OCI-M2 (cell line): Measurements from ENCODE around the gene SHOC2.

ENCODE experiments used
- DNase-seq: peaks from one replicate; lab custom pipeline; 2025; ENCODE audit not compliant: unreplicated experiment; lab: John Stamatoyannopoulos, UW

Gene SHOC2

DNA sequence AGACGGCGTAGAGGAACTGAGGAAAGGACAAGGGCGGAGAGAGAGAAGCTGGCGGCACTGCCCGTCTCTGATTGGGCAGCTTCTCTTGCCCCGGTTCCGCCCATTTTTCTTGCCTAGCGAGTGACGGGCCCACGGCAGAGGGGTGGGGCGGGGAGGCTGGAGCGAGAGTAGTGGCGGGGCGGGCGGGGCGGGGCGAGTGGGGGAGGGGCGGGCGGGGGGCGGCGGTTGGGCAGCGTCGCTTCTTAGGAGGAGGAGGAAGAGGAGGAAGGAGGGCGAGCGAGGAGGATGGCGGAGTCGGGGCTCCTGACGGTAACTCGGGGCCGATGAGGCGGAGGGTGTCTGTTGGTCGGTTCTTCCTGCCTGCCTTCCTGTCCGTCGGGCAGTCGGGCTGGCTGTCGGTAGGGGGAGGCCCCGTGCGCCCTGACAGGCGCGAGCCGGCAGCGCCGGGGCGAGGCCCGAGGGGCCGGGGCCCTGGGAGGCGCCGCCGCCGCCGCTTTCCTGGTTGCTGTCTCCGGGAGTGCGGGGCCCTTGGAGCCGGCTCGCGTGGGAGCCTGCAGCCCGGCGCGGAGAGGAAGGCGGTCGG, at the start of gene SHOC2:
Gene SHOC2, plus strand, starts transcription at position 256 of the 583 bp plus-strand sequence. CDS start 44,755 bp downstream, outside the sequence.
- peak; percentile 67 for DNase-seq

DNA sequence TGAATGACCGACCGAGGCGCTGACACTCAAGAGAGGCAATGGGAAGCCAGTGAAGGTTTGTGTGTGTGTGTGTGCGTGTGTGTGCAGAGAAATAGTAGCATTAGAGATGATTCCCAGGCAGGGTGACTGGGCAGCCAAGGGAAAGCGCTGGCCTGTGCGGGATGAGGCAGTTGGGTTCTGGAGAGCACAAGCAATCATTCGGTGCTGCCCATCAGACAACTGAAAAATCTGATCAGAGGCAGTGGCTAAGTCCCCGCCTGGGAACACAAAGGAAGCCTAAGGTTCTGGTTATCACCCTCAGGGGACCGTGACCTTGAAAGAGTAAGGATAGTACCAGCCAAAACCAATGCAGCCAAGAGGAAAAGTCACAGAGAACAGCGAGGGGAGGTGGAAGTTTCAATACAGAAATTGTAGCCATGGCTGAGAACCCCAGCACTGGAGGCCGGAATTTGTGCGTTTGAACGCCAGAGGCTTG, 48.5 kb upstream of the SHOC2 start:
- no peak for DNase-seq

DNA sequence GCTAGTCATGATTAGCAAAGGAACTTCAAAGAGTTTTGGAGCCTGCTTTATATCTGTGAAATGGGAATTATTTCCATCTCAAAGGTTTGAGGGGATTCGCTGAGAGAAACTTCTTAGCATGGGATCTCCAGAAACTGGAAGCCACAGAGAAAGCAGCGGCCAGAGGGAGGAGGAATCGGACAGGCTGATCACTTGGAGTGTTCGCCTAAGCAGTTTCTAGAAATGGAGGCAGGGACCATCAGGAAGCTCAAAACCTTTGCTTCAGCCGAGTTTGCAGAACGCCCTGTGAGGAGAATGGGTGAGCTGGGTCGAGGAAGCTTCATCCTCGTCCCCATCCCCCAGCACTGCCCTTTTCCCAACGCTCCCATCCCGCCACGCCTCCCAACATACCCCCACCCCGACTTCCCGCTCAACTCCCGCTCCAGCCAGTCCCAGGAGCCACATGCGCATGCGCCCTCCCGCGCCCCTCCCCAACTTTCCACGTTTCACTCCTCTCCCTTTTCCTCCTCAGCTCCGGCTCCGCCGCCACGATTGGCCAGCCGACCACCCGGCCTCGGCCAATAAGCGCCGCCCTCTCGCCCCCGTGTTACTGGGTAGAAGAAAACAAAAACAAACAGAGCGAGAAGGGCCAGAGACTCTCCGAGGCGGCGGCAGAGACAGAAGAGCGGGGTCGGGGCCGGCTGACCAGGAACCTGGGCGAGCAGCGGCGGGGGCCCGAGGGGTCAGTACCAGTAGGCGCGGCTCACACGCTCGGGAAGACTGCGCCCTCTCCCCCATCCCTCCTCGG, 47.9 kb upstream of the SHOC2 start, which contains the start of gene PDCD4:
Gene PDCD4, plus strand, starts transcription at position 631 of the 787 bp plus-strand sequence. CDS start 4,100 bp downstream, outside the sequence.
- DNase-seq, result peak; percentile 81

DNA sequence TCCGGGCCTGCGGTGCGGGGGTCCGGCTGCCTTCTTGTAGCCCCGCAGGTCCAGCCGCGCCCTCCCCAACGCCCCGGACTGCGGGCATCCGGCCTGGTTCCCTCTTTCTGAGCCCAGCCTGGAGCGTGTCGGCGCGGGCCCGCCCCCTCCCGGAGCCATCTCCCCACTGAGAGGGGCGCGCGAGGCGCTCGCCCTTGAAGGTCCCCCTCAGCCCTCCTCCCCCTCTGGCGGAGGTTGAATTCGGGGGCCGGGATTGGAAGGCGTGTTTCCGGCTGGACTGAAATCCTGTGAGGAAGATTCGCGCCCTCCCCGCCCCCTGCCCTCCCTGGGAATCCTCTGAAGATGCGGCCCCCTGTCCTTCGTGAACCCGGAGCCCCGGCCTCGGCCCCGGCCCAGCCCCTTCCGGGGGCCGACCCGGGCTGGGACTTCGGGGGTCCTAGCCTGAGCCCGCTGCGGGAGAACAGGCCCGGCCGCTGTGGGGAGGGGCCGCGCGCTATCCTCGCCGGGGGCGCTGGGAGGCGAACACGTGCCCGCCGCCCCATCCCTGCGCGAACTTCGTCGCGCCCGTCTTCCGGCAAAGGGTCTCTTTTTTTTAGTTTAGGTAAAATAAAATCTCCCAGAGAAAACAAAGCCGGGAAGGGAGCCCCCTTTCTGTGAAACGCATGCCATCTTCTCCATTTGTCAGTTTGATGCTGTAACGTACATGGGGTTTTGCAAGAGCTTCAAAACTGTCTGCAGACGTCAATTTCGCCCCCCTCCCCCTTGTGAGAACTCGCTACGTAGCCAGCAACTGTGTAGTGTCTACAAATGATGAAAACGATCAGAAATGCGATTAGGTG, 47.0 kb upstream of the SHOC2 start:
- DNase-seq, result no peak

DNA sequence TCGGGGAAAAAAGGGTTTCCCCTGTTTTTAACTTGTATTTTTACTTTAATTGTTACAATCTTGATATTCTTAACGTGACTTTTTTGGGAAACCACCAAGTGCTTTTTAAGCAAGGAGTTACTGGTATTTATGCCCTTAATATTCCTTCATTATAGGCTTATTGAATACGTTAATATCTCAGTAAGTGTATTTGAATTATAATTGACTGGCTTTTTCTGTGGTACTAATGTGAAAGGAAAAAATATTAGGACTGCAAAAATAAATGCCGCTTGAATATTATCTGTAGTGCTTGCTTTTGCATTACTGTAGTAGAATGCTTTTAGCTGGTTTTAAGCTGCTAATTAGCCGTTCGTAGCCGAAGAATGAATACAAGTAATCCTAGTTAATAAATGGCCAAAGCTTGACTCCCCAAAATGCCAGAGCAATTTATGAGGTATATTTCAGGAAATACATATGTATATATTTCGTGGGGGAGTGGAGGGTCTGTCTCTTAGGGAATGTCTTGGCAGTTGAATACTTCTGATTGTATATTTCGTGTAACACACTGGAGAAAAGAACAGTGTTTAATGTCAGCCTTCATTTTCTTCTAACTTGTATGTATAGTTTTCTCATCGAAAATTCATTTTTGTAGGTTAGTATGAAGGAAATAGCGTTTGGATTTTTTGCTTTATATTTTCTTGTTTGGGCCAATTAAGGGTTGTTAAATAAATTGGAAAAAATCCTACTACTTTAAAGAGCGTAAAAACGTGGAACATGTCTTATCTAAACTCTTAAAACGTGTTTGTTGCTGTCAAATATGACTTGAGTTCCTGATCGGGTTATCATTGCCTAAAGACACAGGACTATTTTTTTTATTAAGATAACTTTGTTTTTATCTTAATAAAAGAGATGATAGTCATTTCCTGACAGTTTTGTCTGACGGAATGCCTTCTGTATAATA, 46.1 kb upstream of the SHOC2 start:
- no peak for DNase-seq

DNA sequence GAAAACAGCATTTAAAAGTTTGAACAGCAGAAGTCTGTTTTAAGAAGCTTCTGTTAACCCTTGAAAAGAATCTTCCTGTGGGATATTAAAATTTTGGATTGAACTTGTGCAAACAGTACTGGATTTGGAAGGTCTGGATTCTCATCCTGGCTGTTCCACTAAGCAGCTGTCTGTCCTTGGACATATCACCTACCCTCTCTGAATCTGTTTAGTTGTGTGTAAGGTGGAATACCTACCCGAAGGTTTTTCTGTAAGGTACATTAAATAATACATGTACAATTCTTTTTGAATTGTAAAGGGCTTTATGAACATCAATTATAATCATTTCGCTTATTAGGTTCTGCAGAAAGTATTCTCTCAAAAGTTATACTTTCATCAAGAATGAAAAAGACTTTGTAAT, 45.5 kb upstream of the SHOC2 start:
- no peak for DNase-seq

DNA sequence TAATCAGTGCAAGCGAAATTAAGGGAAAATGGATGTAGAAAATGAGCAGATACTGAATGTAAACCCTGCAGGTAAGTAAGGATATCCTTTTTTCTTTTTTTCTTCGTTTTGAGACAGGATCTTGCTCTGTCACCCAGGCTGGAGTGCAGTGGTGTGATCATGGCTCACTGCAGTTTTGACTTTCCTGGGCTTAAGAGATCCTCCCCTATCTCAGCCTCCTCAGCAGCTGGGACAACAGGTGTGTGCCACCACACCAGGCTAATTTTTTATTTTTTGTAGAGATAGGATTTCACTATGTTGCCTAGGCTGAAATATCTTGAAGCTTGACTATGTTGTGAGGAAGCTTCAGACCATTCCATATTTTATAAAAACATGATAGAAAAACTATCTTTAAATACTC, 43.4 kb upstream of the SHOC2 start:
- no peak for DNase-seq

DNA sequence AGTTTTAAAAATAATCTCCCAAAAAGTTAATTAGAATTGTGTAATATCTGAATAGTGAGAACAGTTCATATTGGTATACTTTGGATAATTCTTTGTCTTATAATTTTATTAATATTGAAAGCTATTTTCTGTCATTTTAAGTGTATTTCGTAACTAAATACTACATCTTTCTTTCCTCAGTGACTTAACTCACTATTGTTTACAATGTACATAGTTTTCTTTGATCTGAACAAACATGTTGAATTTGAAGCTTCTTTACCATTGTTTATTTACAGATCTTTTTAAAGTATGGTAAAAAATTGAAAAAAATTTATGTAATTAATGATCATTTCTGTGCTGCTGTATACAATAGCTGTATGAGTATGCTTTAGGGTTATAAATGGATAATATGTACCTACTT, 42.6 kb upstream of the SHOC2 start:
- no peak for DNase-seq

DNA sequence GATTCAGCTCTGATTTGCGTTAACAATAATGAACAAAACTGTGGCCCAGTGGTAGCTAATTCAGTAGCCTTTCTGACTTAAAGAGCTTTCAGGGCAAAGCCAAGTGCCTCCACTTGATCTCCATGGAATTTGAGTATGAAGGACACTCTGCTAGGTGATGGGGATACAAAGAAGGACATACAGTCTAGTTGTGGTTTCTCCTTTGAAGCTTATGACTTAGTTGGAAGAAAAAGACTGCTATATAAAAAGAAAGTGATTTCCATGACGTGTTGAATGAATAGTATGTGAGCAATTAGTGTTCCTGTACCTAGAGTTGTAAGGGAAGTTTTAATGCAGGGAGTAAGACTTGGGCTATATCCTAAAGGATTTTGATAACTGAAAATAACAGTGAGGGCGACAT, 39.4 kb upstream of the SHOC2 start:
- DNase-seq, result no peak

DNA sequence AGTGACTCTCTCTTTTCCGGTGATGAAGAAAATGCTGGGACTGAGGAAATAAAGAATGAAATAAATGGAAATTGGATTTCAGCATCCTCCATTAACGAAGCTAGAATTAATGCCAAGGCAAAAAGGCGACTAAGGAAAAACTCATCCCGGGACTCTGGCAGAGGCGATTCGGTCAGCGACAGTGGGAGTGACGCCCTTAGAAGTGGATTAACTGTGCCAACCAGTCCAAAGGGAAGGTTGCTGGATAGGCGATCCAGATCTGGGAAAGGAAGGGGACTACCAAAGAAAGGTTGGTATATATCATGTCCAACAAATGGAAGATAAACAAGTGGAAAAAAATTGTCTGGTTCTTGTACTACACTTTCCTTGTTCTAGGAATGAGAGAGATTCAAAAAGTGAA, 38.2 kb upstream of the SHOC2 start:
- DNase-seq, result no peak

DNA sequence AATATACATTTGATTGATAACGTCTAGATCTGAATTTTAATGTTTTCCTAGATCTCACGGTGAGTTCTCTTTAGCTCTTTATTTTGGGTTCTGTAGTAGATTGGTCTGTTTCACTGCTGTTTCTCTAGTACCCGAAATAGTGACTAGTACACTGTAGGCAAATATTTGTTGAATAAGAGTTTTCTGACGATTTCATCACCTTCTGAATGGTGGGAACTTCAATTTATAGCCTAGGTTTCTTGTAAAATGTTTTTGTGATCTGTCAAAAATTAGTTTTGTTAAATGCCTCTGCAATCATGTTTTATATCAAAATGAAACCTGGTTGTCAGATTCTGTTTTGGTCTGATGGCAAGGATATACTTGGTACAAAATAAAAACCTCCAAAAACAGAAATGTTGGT, 37.5 kb upstream of the SHOC2 start:
- DNase-seq, result no peak

DNA sequence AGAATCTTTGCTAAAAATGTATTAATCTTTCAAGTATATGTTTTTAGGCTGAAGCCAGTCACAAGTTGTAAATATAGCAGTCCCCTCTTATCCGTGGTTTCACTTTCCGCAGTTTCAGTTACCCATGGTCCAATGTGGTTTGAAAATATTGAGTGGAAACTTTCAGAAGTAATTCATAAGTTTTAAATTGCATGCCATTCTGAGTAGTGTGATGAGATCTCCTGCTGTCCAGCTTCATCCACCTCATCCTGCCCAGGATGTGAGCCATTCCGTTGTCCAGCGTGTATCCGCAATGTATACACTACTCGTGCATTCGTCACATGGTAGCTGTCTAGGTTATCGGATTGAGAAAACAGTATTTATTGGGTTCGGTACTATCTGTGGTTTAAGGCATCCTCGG, 35.5 kb upstream of the SHOC2 start:
- no peak for DNase-seq

DNA sequence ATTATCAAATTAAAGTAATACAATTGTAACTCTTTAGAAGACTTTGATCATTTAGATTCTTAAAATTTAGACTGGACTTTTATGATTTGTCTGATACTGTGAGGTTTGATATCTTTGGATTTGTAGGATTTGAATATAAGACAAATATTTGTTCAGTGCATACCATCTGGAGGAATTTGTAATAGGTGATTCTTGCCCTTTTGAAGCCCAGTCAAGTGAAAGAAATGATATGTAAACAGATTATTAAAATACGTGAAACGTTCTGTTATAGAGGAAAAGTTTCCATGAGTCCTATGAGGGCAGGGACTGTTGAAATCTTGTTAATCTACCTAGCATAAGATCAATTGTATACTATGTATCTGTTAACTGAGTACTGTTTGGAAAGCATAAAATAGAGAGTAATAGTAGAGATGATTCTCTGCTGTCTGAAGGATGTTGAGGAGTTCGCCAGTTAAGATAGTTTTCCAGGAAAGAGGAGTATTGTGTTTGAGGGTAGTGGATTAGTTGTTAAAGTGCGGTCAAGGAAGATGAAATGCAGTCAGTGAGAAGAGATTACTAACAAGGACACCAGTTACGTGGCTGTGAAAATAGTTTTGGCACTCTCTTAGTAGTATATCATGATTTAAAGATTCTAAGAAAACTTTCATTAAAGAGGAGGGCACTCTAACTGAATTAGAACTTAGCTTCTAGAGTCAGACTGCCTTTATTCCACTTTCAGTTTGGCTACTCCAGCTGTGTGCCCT, 33.3 kb upstream of the SHOC2 start:
- no peak for DNase-seq

DNA sequence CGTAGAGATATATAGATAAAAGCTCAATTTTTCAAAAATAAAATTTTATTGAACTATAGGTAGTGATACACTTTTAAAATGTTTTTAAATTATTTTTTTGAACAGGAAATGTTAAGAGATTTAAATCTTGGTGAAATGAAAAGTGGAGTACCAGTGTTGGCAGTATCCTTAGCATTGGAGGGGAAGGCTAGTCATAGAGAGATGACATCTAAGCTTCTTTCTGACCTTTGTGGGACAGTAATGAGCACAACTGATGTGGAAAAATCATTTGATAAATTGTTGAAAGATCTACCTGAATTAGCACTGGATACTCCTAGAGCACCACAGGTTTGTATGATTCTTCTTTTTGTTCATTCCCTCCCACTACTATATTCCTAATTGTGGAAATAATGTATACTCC, 31.8 kb upstream of the SHOC2 start:
- DNase-seq, result no peak

DNA sequence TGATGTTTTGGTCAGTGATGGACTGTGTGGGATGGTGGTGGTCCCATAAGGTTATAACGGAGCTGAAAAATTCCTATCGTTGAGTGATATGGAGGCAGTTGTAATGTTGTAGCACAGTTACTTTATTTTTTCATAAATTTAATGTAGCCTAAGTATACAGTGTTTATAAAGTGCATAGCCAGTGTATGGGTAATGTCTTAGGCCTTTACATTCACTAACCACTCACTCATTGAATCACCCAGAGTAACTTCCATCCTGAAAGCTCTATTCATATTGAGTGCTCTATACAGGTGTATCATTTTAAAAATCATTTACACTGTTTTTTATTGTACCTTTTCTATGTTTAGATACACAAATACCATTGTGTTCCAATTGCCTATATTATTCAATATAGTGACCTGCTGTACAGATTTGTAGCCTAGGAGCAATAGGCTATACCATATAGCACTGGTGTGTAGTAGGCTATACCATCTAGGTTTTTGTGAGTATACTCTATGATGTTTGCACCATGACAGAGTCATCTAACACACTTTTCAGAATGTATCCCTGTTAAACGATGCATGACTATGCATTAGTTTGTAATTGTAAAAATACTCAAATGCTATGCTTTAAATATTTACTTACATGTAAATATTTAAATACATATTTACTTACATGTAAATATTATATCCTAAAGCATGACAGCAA, 26.7 kb upstream of the SHOC2 start:
- no peak for DNase-seq

DNA sequence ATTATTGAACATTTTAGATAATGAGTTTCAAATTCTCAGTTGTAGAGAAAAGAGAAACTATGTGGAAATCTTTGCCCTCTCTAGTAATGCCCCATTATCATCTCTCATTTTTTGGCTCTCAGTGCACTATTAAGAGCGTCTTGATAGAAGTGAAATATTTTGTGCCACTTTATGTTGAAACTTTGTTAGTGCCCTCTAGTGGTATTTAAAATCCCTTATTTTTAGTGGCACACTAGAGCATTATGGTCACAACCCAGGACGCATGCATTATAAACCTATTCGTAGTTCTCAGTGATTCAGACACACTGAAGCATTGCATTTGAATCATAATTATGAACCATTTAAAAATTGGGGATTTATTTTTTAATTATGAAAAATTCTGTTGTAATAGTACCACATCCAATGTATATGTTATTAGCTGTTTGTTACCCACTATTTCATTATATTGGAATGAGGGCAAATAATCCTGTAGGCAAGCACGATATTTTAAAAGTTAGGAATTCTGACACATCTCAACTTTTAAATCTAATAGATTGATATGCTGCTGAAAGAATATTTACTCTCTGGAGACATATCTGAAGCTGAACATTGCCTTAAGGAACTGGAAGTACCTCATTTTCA, 25.7 kb upstream of the SHOC2 start:
- no peak for DNase-seq

DNA sequence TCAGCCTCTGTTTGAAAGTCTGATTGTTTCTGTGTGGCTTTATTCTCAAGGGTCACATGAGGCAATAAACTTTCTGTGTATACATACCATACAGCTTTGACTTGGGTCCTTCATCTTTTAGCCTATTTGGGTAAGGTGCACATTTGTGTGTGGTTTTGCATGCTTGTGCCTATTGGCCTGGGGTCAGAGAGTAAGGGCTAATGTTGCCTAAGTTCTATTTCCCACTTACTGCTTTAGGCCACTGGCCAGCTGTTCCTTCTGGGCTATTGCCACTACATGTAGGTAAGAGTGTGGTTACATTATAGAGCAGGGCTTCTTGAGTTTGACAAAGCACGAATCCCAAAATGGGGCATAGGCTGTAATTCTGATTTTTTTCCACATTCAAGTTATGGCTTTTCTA, 22.2 kb upstream of the SHOC2 start:
- no peak for DNase-seq

DNA sequence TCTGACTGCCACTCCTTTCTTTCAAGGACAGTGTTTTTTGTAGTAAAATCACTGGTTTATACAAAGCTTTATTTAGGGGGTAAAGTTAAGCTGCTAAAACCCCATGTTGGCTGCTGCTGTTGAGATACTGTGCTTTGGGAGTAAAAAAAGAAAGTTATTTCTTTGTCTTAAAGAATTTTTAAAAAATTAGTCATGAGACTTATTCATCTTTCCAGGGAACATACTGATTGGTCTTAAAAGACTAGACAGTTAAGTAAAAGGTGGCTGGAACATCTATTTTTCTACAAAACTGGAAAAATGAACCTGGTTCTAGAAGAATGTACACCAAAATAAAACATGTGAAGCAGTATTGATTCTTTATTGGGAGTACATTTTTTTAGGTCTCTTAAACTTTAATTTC, 21.0 kb upstream of the SHOC2 start:
- DNase-seq, result no peak

DNA sequence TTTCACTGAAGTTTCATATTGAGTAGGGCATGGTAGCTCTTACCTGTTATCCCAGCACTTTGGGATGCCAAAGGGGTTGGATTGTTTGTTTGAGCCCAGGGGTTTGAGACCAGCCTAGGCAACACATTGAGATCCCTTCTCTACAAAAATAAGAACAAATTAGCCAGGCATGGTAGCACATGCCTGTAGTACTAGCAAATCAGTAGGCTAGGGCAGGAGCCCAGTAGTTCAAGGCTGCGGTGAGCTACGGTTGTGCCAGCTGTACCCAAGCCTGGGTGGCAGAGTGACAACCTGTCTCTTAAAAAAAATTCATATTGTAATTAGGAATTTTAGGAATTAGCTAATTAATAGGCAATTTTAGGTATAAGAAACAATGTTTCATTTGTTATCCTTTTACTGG, 18.4 kb upstream of the SHOC2 start:
- no peak for DNase-seq
